Measurements from ENCODE around the gene ABCC4. TPM values are rescaled to one million over a fixed set of nuclear protein-coding genes. Genes with fewer than 3 reads are reported as not detected.
"Not testable (repeated sequence)": the region's sequence is repeated elsewhere in the genome, so short reads cannot be mapped to it uniquely, and the experiment has no call there.

Gene ABCC4
- total RNA-seq, 2 experiments from 2014 or later: 6.4 to 7.7 TPM

DNA sequence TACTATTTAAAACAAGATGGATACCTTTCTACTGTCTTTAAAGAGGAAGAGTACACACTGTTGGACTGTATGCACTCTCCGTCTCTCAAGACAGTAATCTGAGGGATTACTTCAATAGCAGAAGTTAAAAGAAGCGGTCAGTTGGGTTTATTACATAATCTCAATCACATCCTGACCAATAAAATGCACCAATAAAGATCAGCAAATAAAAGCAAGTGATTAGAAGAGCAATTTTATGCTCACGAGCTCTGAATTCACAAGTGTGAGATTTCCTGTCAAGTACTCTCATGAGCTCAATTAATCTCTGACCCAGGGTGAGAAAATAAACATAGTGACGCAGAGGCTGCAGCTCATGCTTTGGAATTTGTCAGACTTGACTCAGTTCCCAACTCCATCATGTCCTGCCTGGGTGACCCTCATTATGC lies 12.2 kb downstream of the ABCC4 start:
- CTCF ChIA-PET: interaction anchor here (0.7 kb wide), 1 partner anchor 18 kb away, joined by 3 read pairs; no protein-coding TSS in a partner anchor
- Mint-ChIP-seq H3K9me3 (ENCODE audit: low read depth) (no peaks in the 10 kb centered on the region), H3K36me3 (peaks cover 7% of the 10 kb centered on the region), H3K27me3 (no peaks in the 10 kb centered on the region), H3K4me3 (no peak overlapping the region), H3K27ac (no peak overlapping the region), H3K4me1 (no peaks in the 10 kb centered on the region)
- no peak for DNase-seq
- no peak for ATAC-seq

DNA sequence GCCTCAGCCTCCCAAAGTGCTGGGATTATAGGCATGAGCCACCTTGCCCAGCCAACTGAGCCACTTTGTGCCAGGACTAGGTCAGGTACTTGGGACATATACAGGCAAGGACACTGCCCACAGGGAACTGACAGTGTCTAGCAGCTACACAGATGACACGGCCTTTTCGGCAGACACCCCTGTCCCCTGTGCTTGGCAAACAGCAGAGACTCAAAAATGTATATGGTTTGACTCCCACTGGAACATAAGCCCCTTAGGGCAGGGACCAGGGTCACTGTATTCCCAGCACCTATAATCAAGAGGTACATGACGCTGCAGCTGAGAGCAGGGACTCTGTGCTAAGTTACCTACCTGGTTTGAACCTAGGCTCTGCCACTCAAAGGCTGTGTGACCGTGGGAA lies 16.8 kb downstream of the ABCC4 start:
- CTCF ChIA-PET: no interaction called here
- peaks cover 2% of the 10 kb centered on the region for H3K36me3 Mint-ChIP-seq
- H3K9me3 Mint-ChIP-seq (ENCODE audit: low read depth): no peaks in the 10 kb centered on the region
- no peak overlapping the region for H3K4me3 Mint-ChIP-seq
- H3K27ac Mint-ChIP-seq: no peak overlapping the region
- peaks cover 2% of the 10 kb centered on the region for H3K4me1 Mint-ChIP-seq
- no peaks in the 10 kb centered on the region for H3K27me3 Mint-ChIP-seq
- DNase-seq (no peak), ATAC-seq (no peak)

DNA sequence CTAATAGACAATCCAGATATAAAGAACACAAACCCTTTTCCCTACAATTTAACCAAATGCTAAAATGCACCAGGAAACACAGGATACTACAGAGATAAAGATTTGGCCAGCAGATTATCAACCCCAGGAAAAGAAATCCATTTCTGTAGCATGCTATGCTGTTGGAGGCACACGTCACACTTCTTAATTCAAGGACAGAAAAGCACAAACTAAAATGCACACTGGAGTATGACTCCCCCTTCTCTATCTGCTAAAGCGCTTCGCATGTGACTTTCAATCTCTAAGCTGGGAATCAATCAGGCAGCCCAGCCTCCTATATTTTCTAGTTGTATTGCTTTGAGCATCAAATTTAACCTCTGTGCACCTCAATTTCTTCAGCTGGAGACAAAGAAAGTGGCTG lies 22.2 kb downstream of the ABCC4 start:
- Mint-ChIP-seq H3K27ac (no peak overlapping the region), H3K4me3 (no peak overlapping the region), H3K27me3 (no peaks in the 10 kb centered on the region), H3K4me1 (peaks cover 2% of the 10 kb centered on the region), H3K36me3 (no peaks in the 10 kb centered on the region), H3K9me3 (ENCODE audit: low read depth) (no peaks in the 10 kb centered on the region)
- DNase-seq: no peak
- no peak for ATAC-seq
- CTCF ChIA-PET: no interaction called here

- CTCF ChIA-PET: no interaction called here
Observed at GRCh38 chr13:95276037-95276505, 25.2 kb downstream of the ABCC4 start.

DNA sequence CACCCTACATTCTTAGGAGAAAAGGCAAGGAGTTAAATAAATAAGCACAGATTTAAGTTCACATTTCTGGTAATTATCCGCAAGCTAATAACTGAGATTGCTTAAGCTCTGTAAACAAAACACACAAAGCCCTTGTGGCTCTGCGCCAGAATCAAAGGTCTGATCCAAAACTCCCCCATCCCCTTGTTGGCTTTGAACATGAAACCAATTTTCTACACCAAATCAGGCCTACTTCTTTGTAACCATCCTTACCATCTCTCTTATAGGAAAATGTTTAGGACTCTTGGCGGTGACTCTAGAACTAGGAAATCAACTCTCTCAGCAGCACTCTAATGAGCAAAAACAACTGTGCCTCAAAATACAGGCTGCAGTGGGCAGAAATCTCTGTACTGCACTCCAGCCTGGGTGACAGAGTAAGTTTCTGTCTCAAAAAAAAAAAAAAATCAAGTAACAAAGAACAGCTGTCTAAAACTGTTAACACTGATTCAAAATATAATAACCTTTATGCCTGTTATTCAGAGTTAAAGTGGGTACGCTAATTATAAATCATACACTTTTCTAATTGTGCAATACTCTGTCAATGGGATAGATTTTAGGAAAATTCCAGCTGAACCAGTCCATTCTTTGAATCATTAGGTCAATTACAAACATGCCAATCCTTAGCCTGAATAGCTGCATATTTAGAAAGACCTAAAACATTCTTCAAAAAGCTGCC lies 25.8 kb downstream of the ABCC4 start:
- no peaks in the 10 kb centered on the region for H3K27me3 Mint-ChIP-seq

More at GRCh38 chr13:95276037-95276505, 25.2 kb downstream of the ABCC4 start:
- Mint-ChIP-seq H3K36me3 (no peaks in the 10 kb centered on the region), H3K4me3 (no peak overlapping the region), H3K27ac (no peak overlapping the region), H3K4me1 (no peaks in the 10 kb centered on the region), H3K27me3 (no peaks in the 10 kb centered on the region), H3K9me3 (ENCODE audit: low read depth) (no peaks in the 10 kb centered on the region)
- ATAC-seq (no peak), DNase-seq (no peak)

GRCh38 chr13:95273592-95274132 lies 27.6 kb downstream of the ABCC4 start:
- DNase-seq; ATAC-seq; H3K9me3 Mint-ChIP-seq (ENCODE audit: low read depth); H3K4me1 Mint-ChIP-seq; H3K4me3 Mint-ChIP-seq; H3K27ac Mint-ChIP-seq; H3K27me3 Mint-ChIP-seq; H3K36me3 Mint-ChIP-seq: not testable (repeated sequence)
- CTCF ChIA-PET: interaction anchor here (0.5 to 0.6 kb wide), 2 partner anchors 108 to 349 kb away, joined by 3 read pairs; no protein-coding TSS in a partner anchor

More for the DNA sequence above, 25.8 kb downstream of the ABCC4 start:
- Mint-ChIP-seq H3K36me3 (no peaks in the 10 kb centered on the region), H3K4me1 (no peaks in the 10 kb centered on the region), H3K27ac (no peak overlapping the region), H3K4me3 (no peak overlapping the region), H3K9me3 (ENCODE audit: low read depth) (no peaks in the 10 kb centered on the region)
- DNase-seq (no peak), ATAC-seq (no peak)
- CTCF ChIA-PET: no interaction called here

GRCh38 chr13:95272076-95272475 lies 29.2 kb downstream of the ABCC4 start:
- H3K9me3 Mint-ChIP-seq (ENCODE audit: low read depth); DNase-seq; H3K36me3 Mint-ChIP-seq; CTCF ChIA-PET; H3K27me3 Mint-ChIP-seq; ATAC-seq; H3K4me1 Mint-ChIP-seq; H3K4me3 Mint-ChIP-seq; H3K27ac Mint-ChIP-seq: not testable (repeated sequence)

GRCh38 chr13:95269756-95270155 lies 31.5 kb downstream of the ABCC4 start:
- no peak for DNase-seq
- peaks cover 13% of the 10 kb centered on the region for H3K36me3 Mint-ChIP-seq
- no peak overlapping the region for H3K27ac Mint-ChIP-seq
- H3K27me3 Mint-ChIP-seq: no peaks in the 10 kb centered on the region
- no peak for ATAC-seq
- peaks cover 4% of the 10 kb centered on the region for H3K4me1 Mint-ChIP-seq
- CTCF ChIA-PET: no interaction called here
- H3K9me3 Mint-ChIP-seq (ENCODE audit: low read depth): no peaks in the 10 kb centered on the region
- H3K4me3 Mint-ChIP-seq: no peak overlapping the region

- DNase-seq; H3K4me3 Mint-ChIP-seq; H3K4me1 Mint-ChIP-seq; H3K27me3 Mint-ChIP-seq; CTCF ChIA-PET; H3K9me3 Mint-ChIP-seq (ENCODE audit: low read depth); H3K27ac Mint-ChIP-seq; ATAC-seq: not testable (repeated sequence)
- peaks cover 16% of the 10 kb centered on the region for H3K36me3 Mint-ChIP-seq
Observed at GRCh38 chr13:95268343-95269065, 32.7 kb downstream of the ABCC4 start.

DNA sequence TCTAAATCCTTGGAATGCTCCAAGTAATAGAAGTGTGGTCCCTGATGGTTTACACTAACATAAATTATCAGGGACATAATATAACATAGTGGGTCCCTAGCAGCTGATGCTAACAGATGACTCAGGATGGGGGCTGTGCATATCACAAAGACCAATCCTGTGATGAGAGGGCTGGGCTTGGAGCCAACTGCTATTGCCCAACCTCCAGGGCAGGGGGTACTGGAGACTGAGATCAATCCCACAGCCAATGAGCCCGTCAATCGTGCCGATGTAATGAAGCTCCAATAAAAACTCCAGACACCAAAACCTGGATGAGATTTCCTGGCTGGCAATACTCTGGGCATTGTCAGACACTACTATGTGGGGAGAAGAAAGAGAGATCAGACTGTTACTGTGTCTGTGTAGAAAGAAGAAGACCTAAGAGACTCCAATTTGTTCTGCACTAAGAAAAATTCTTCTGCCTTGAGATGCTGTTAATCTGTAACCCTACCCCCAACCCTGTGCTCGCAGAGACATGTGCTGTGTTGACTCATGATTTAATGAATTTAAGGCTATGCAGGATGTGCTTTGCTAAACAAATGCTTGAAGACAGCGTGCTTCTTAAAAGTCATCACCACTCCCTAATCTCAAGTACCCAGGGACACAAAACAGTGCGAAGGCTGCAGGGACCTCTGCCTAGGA lies 33.4 kb downstream of the ABCC4 start:
- no peak for ATAC-seq
- CTCF ChIA-PET: no interaction called here
- Mint-ChIP-seq H3K4me1 (peaks cover 4% of the 10 kb centered on the region), H3K9me3 (ENCODE audit: low read depth) (no peaks in the 10 kb centered on the region), H3K27me3 (no peaks in the 10 kb centered on the region), H3K27ac (no peak overlapping the region), H3K4me3 (no peak overlapping the region), H3K36me3 (peaks cover 17% of the 10 kb centered on the region)
- DNase-seq: no peak

GRCh38 chr13:95264225-95264624 lies 37.0 kb downstream of the ABCC4 start:
- H3K4me1 Mint-ChIP-seq: peaks cover 6% of the 10 kb centered on the region
- H3K36me3 Mint-ChIP-seq: peaks cover 18% of the 10 kb centered on the region
- DNase-seq (no peak), ATAC-seq (no peak)
- CTCF ChIA-PET: no interaction called here
- no peaks in the 10 kb centered on the region for H3K27me3 Mint-ChIP-seq
- no peak overlapping the region for H3K27ac Mint-ChIP-seq
- H3K9me3 Mint-ChIP-seq (ENCODE audit: low read depth): no peaks in the 10 kb centered on the region
- H3K4me3 Mint-ChIP-seq: no peak overlapping the region

GRCh38 chr13:95262837-95263384 lies 38.3 kb downstream of the ABCC4 start:
- Mint-ChIP-seq H3K27ac (no peak overlapping the region), H3K4me3 (no peak overlapping the region), H3K27me3 (no peaks in the 10 kb centered on the region), H3K36me3 (peaks cover 15% of the 10 kb centered on the region), H3K9me3 (ENCODE audit: low read depth) (no peaks in the 10 kb centered on the region), H3K4me1 (peaks cover 6% of the 10 kb centered on the region)
- DNase-seq (no peak), ATAC-seq (no peak)
- CTCF ChIA-PET: no interaction called here

GRCh38 chr13:95261956-95262355 lies 39.3 kb downstream of the ABCC4 start:
- no peak overlapping the region for H3K4me3 Mint-ChIP-seq
- peaks cover 6% of the 10 kb centered on the region for H3K4me1 Mint-ChIP-seq
- DNase-seq (no peak), ATAC-seq (no peak)
- no peak overlapping the region for H3K27ac Mint-ChIP-seq
- no peaks in the 10 kb centered on the region for H3K27me3 Mint-ChIP-seq
- H3K36me3 Mint-ChIP-seq: peaks cover 11% of the 10 kb centered on the region
- CTCF ChIA-PET: no interaction called here
- no peaks in the 10 kb centered on the region for H3K9me3 Mint-ChIP-seq (ENCODE audit: low read depth)
